ENCODE data around the gene TAF15. TPM values are rescaled to one million over a fixed set of nuclear protein-coding genes. Genes with fewer than 3 reads are reported as not detected.

TAF15 gene
- total and polyA plus RNA-seq, 10 of the 15 experiments (the other 5 are each of a cell fraction or from before 2014, with no cell fraction given), result 9.5 to 259 (median 40.4) TPM

- TF ChIP-seq, protein P1, sequence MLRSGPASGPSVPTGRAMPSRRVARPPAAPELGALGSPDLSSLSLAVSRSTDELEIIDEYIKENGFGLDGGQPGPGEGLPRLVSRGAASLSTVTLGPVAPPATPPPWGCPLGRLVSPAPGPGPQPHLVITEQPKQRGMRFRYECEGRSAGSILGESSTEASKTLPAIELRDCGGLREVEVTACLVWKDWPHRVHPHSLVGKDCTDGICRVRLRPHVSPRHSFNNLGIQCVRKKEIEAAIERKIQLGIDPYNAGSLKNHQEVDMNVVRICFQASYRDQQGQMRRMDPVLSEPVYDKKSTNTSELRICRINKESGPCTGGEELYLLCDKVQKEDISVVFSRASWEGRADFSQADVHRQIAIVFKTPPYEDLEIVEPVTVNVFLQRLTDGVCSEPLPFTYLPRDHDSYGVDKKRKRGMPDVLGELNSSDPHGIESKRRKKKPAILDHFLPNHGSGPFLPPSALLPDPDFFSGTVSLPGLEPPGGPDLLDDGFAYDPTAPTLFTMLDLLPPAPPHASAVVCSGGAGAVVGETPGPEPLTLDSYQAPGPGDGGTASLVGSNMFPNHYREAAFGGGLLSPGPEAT (IDR thresholded peaks at IDR 0.05; ENCODE audit: low read depth), result peak; percentile 71; the same call in 1 of the 2 replicates
- TF ChIP-seq CBFB (IDR thresholded peaks at IDR 0.05; ENCODE audit: low read depth) (peak; percentile 62; the same call in 1 of the 2 replicates), NFIC (IDR thresholded peaks at IDR 0.05; ENCODE audit: low read depth, low read length) (peak; percentile 73; the same call in 1 of the 2 replicates), NR2C1 (IDR thresholded peaks at IDR 0.05) (peak; percentile 56; the same call in 1 of the 2 replicates), IKZF1 (conservative IDR thresholded peaks at IDR 0.05) (peak; percentile 88), IKZF2 (IDR thresholded peaks at IDR 0.05) (peak; percentile 85 to 88; a peak in 3 of 4 replicates), LARP7 (IDR thresholded peaks at IDR 0.05) (peak; percentile 51; the same call in 1 of the 2 replicates), EP300 (IDR thresholded peaks at IDR 0.05; ENCODE audit: borderline replicate concordance in 1 of 2, control insufficient read depth in 1 of 2, low read depth in 2 of 2, low read length in 2 of 2) (no peak), RAD21 (IDR thresholded peaks at IDR 0.05; ENCODE audit: insufficient read depth, low read depth, low read length) (0 out of 2 replicates have a peak, but pooled peaks have one; percentile 1), MEF2B (IDR thresholded peaks at IDR 0.05; ENCODE audit: partially characterized antibody, poor library complexity, severe bottlenecking) (peak; percentile 38), BACH1 (IDR thresholded peaks at IDR 0.05; ENCODE audit: borderline replicate concordance) (no peak), CHD4 (IDR thresholded peaks at IDR 0.05) (no peak), NR2F1 (conservative IDR thresholded peaks at IDR 0.05) (peak; percentile 86), CREB1 (IDR thresholded peaks at IDR 0.05; ENCODE audit: low read depth) (0 out of 2 replicates have a peak, but pooled peaks have one; percentile 25), DPF2 (IDR thresholded peaks at IDR 0.05) (peak; percentile 81), IRF5 (IDR thresholded peaks at IDR 0.05; ENCODE audit: borderline replicate concordance) (no peak), MTA2 (IDR thresholded peaks at IDR 0.05; ENCODE audit: low read depth) (peak; percentile 71), PKNOX1 (IDR thresholded peaks at IDR 0.05) (no peak), EGR1 (IDR thresholded peaks at IDR 0.05; ENCODE audit: borderline replicate concordance in 1 of 2, low read depth in 2 of 2, low read length in 2 of 2) (0 out of 3 replicates have a peak, but pooled peaks of 1 of the 2 experiments have one; percentile 13)
Observed at GRCh38 chr17:35895636-35896587, 86.6 kb downstream of the TAF15 start (continued).

Measured in GM12878 (cell line).